Measurements from ENCODE around the gene PIH1D1. TPM values are rescaled to one million over a fixed set of nuclear protein-coding genes. Genes with fewer than 3 reads are reported as not detected.
A peak's percentile ranks its signal among the peaks of the same experiment; 100 is the strongest.

Gene PIH1D1
- total RNA-seq, 2 donors from 2014 or later = 55.8 to 61.5 TPM

DNA sequence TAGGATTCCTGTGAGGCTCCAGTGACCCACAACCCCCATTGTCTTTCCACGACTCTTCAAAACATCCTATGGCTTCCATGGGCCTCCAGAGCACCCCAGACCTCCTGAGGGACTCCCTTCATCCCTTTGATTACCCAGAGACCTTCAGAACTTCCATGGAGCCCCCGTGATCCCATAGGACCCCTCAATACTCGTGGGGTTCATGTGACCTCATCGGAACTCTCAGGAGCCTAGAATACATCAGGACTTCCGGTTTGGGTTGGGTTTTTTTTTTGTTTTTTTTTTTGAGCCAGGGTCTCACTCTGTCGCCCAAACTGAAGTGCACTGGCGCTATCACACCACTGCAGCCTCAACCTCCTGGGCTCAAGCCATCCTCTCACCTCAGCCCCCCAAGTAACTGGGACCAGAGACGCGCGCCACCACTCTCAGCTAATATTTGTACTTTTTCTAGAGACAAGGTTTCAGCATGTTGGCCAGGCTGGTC lies 2.2 kb upstream of the PIH1D1 start:
- Histone ChIP-seq H3K9me3 (no peaks in the 10 kb centered on the region), H3K4me1 (peaks cover 0 to 27% of the 10 kb centered on the region in 2 donors), H3K4me3 (peak overlapping the region; percentile 44 to 61), H3K36me3 (peaks cover 5% of the 10 kb centered on the region), H3K27me3 (no peaks in the 10 kb centered on the region), H3K27ac (peak overlapping the region; percentile 89 to 95)
- no peak for DNase-seq (ENCODE audit: low spot score)
- no peak for TF ChIP-seq CTCF (IDR thresholded peaks at IDR 0.05)

DNA sequence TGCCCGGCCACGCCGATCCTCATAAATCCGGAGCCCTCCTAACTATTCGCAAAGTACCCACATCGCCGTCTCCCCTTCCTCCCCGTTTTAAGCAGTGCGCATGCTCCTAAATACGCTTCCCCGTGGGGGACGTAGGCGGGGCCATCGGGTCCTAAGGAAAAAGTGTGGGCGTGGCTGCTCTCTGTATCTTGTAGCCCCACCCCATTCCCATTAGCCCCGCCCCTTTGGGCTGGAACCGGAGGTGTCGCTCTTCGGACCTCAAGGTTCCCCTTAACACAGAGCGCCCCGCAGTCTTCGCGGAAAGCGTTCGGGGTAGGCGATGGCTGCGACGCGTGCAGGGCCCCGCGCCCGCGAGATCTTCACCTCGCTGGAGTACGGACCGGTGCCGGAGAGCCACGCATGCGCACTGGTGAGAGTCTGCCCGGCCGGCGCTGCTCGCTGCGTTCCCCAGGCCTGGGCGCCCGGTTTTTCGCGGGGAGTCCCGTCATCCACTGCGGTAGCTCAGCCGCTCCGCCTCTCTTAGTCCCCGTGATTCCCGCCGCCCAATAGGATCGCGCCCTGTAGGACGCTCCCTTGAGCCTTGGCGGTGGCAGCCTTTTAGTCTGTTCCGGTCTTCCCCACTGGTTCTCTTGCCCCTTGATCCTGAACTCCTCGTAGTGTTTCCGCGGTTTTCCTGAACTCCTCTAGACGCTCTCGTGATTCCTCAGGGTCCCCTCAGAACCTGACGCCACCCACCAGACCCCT lies 1.6 kb upstream of the PIH1D1 start, which contains the start of gene ALDH16A1:
Gene ALDH16A1, plus strand, starts transcription at position 213 of the 744 bp plus-strand sequence. Its CDS starts 107 bp downstream, at position 320.
- peak within 1 kb of the TSS; percentile 89 to 95 for H3K27ac ChIP-seq
- peak; percentile 98 for DNase-seq (ENCODE audit: low spot score)
- TF ChIP-seq CTCF (IDR thresholded peaks at IDR 0.05) = no peak
- peaks cover 5% of the 10 kb centered on the region for H3K36me3 ChIP-seq
- H3K27me3 ChIP-seq = no peaks in the 10 kb centered on the region
- H3K4me3 ChIP-seq = peak within 1 kb of the TSS; percentile 65 to 82
- peaks cover 0 to 26% of the 10 kb centered on the region in 2 donors for H3K4me1 ChIP-seq
- no peaks in the 10 kb centered on the region for H3K9me3 ChIP-seq

GRCh38 chr19:49450405-49450804 lies 1.2 kb downstream of the PIH1D1 start:
- H3K27me3 ChIP-seq = no peaks in the 10 kb centered on the region
- no peak overlapping the region for H3K27ac ChIP-seq
- H3K4me1 ChIP-seq = peaks cover 0 to 27% of the 10 kb centered on the region in 2 donors
- H3K36me3 ChIP-seq = peaks cover 5% of the 10 kb centered on the region
- no peak for DNase-seq (ENCODE audit: low spot score)
- H3K4me3 ChIP-seq = no peak overlapping the region
- TF ChIP-seq CTCF (IDR thresholded peaks at IDR 0.05) = no peak
- H3K9me3 ChIP-seq = no peaks in the 10 kb centered on the region

DNA sequence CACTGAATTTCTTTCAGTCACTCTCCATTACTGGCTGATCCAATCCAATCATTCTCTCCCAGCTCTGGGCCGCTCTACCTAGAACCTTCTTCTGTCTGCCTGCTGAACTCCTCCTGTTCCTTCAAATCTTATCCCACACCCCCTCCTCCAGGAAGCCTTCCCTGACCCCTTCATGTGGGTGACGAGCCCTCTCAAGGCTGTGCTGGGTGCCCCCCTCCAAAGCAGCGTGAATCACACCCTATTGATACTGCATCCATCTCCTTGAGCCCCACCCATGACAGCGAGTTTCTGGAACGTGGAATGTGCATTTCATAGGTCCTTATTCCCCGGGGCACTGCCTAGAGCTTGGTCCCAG lies 3.2 kb downstream of the PIH1D1 start:
- H3K4me1 ChIP-seq = peaks cover 0 to 18% of the 10 kb centered on the region in 2 donors
- H3K36me3 ChIP-seq = peaks cover 5% of the 10 kb centered on the region
- no peak for TF ChIP-seq CTCF (IDR thresholded peaks at IDR 0.05)
- no peaks in the 10 kb centered on the region for H3K27me3 ChIP-seq
- no peak overlapping the region for H3K27ac ChIP-seq
- DNase-seq (ENCODE audit: low spot score) = no peak
- H3K9me3 ChIP-seq = no peaks in the 10 kb centered on the region
- H3K4me3 ChIP-seq = no peak overlapping the region

GRCh38 chr19:49447485-49448431 lies 3.9 kb downstream of the PIH1D1 start:
- peaks cover 0 to 18% of the 10 kb centered on the region in 2 donors for H3K4me1 ChIP-seq
- DNase-seq (ENCODE audit: low spot score) = no peak
- H3K27ac ChIP-seq = no peak overlapping the region
- H3K9me3 ChIP-seq = no peaks in the 10 kb centered on the region
- no peak overlapping the region for H3K4me3 ChIP-seq
- no peaks in the 10 kb centered on the region for H3K27me3 ChIP-seq
- H3K36me3 ChIP-seq = peaks cover 5% of the 10 kb centered on the region
- no peak for TF ChIP-seq CTCF (IDR thresholded peaks at IDR 0.05)
